Smooth muscle cell (in vitro differentiated cells): ENCODE results near the gene ITM2C. TPM values are rescaled to one million over a fixed set of nuclear protein-coding genes. Genes with fewer than 3 reads are reported as not detected.

Source experiments
- DNase-seq: peaks from one replicate; lab custom pipeline; 2025; ENCODE audit not compliant: unreplicated experiment; lab: John Stamatoyannopoulos, UW
- H2AFZ ChIP-seq: fragments of 200-600 bp; sonication (generic); 2 replicates; pipeline ENCODE4 v1.6.0; 2016; ENCODE audit warnings: antibody characterized with exemption, low read depth, mild to moderate bottlenecking
- H3F3A ChIP-seq: fragments of 200-600 bp; sonication (generic); 2 replicates; pipeline ENCODE4 v1.6.0; 2017; ENCODE audit warnings: antibody characterized with exemption, low read depth
- H3K27ac ChIP-seq: fragments of 200-600 bp; sonication (generic); 2 replicates; pipeline ENCODE4 v1.5.1; 2016; ENCODE audit warnings: low read depth, mild to moderate bottlenecking
- H3K27me3 ChIP-seq: fragments of 200-600 bp; sonication (generic); 2 replicates; pipeline ENCODE4 v1.6.1; 2016; ENCODE audit warnings: low read depth, mild to moderate bottlenecking
- H3K36me3 ChIP-seq: fragments of 200-600 bp; sonication (generic); 2 replicates; pipeline ENCODE4 v1.5.1; 2016; ENCODE audit warnings: low read depth
- H3K4me1 ChIP-seq: fragments of 200-600 bp; sonication (generic); 2 replicates; pipeline ENCODE4 v1.5.1; 2016; ENCODE audit warnings: low read depth
- H3K4me2 ChIP-seq: fragments of 200-600 bp; sonication (generic); 2 replicates; pipeline ENCODE4 v1.6.0; 2016; ENCODE audit warnings: mild to moderate bottlenecking
- H3K4me3 ChIP-seq: fragments of 200-600 bp; sonication (generic); 2 replicates; pipeline ENCODE4 v1.5.1; 2016; ENCODE audit warnings: mild to moderate bottlenecking
- H3K79me2 ChIP-seq: fragments of 200-600 bp; sonication (generic); 2 replicates; pipeline ENCODE4 v1.6.0; 2016; ENCODE audit warnings: low read depth, mild to moderate bottlenecking
- H3K9ac ChIP-seq: fragments of 200-600 bp; sonication (generic); 2 replicates; pipeline ENCODE4 v1.6.0; 2016; ENCODE audit warnings: low read depth
- H3K9me3 ChIP-seq: fragments of 200-600 bp; sonication (generic); replicated peaks from 2 replicates; pipeline ENCODE4 v1.5.1; 2016; ENCODE audit warnings: low read depth
- H4K20me1 ChIP-seq: fragments of 200-600 bp; sonication (generic); 2 replicates; pipeline ENCODE4 v1.6.0; 2016; ENCODE audit warnings: low read depth
- WGBS: methylation state at CpG from one replicate; pipeline ENCODE4 v1.1.7; 2016; ENCODE audit warnings: low lambda C conversion rate; 5-methylcytosine and 5-hydroxymethylcytosine counted together
- polyA plus RNA-seq: library from polyadenylated mRNA; unstranded; fragments of >200 nt; fragmentation: Nextera tagmentation; extraction: Ambion mirVana; gene quantifications from 2 replicates; pipeline ENCODE4 v1.2.1, GENCODE V29; 2016
- total RNA-seq: library from RNA; depleted of rRNA; stranded (reverse); fragments of >200 nt; gene quantifications from 2 replicates; pipeline ENCODE4 v1.2.3, GENCODE V29; 2014
- TF ChIP-seq, protein P1 (sequence below): fragments of 200-600 bp; sonication (generic); IDR thresholded peaks from 2 replicates; pipeline ENCODE4 v1.5.1; 2017; ENCODE audit warnings: borderline replicate concordance, mild to moderate bottlenecking, antibody characterized with exemption; ENCODE audit not compliant: insufficient read depth, poor library complexity, severe bottlenecking

Gene ITM2C
- total and polyA plus RNA-seq, 2 experiments from 2014 or later = 344 to 600 TPM

DNA sequence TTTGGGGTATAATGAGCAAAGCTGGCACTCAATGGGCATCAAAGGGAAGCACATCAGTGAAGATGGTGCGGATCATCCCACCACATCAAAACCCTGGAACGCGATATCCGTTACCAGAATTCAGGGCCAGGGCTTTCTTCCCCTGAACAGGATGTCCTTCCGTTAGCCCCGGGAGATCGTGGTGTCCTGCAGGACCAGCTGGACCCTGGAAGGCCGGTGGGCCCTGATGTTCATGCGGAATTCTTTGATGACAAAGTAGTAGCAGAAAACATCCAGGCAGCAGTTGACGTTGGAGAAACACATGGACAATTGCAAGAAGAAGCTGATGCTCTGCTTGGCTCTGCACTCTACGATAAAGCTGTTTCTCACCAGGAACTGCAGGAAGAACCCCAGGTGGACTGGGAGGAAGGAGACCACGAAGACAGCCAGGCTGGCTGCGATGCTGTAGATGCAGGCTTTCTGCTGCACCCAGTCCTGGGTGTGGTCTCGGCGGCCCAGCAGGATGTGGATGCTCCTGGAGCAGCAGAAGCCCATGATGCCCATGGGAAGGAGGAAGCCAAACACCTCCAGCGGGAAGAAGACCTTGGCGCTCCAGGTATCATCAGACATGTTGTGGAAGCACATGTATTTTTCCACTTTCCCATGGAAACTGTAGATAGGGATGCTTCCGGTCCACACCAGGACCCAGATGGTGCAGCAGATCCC is 45.3 kb downstream of the ITM2C start:
- 94% methylated on average over 18 of the region's 18 CpGs for WGBS

DNA sequence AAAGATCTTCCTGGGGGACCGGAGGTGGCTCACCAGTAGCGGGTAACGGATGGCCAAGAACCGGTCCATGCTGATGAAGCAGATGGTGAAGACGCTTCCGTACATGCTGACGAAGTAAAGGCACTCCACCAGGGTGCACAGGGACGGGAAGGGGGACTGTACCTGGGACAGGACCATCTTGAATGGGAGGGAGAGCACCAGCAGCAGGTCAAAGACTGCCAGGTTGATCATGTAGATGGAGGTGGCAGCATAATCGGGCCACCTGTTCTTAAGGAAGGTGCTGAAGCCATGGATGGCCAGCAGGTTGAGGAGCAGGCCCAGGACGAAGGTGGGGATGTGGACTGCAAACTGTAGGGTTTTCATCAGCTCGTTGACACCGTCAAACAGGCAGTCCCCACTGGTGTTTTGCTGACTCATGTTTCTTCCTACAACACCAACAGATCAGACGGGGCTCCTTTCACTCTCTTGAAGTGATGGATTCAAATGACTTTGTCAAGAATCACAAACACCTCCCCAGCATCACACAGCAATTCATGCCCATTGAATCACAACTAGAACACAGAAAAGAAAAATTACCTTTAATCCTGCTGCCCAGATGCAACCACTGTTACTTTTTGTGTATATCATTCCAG is 45.9 kb downstream of the ITM2C start:
- Histone ChIP-seq H3K27me3 (no peaks in the 10 kb centered on the region), H2AFZ (no peak overlapping the region), H3K9ac (no peak overlapping the region), H3F3A (peaks cover 5% of the 10 kb centered on the region), H3K9me3 (no peaks in the 10 kb centered on the region), H3K36me3 (no peaks in the 10 kb centered on the region), H3K4me1 (peaks cover 4% of the 10 kb centered on the region), H3K27ac (no peak overlapping the region), H4K20me1 (no peaks in the 10 kb centered on the region), H3K4me2 (no peak overlapping the region), H3K4me3 (no peak overlapping the region), H3K79me2 (no peaks in the 10 kb centered on the region)
- TF ChIP-seq, protein P1, sequence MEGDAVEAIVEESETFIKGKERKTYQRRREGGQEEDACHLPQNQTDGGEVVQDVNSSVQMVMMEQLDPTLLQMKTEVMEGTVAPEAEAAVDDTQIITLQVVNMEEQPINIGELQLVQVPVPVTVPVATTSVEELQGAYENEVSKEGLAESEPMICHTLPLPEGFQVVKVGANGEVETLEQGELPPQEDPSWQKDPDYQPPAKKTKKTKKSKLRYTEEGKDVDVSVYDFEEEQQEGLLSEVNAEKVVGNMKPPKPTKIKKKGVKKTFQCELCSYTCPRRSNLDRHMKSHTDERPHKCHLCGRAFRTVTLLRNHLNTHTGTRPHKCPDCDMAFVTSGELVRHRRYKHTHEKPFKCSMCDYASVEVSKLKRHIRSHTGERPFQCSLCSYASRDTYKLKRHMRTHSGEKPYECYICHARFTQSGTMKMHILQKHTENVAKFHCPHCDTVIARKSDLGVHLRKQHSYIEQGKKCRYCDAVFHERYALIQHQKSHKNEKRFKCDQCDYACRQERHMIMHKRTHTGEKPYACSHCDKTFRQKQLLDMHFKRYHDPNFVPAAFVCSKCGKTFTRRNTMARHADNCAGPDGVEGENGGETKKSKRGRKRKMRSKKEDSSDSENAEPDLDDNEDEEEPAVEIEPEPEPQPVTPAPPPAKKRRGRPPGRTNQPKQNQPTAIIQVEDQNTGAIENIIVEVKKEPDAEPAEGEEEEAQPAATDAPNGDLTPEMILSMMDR = no peak
- DNase-seq = no peak
- 92% methylated on average over 13 of the region's 13 CpGs for WGBS

More for the DNA sequence above, 45.3 kb downstream of the ITM2C start:
- H3K4me3 ChIP-seq = no peak overlapping the region
- H3K36me3 ChIP-seq = no peaks in the 10 kb centered on the region
- peaks cover 6% of the 10 kb centered on the region for H3F3A ChIP-seq
- H3K27me3 ChIP-seq = no peaks in the 10 kb centered on the region
- TF ChIP-seq, protein P1 = no peak
- H3K4me1 ChIP-seq = peaks cover 6% of the 10 kb centered on the region
- no peaks in the 10 kb centered on the region for H4K20me1 ChIP-seq
- no peaks in the 10 kb centered on the region for H3K79me2 ChIP-seq
- no peak overlapping the region for H3K9ac ChIP-seq
- no peak for DNase-seq
- no peak overlapping the region for H2AFZ ChIP-seq
- H3K9me3 ChIP-seq = no peaks in the 10 kb centered on the region
- no peak overlapping the region for H3K27ac ChIP-seq
- no peak overlapping the region for H3K4me2 ChIP-seq

DNA sequence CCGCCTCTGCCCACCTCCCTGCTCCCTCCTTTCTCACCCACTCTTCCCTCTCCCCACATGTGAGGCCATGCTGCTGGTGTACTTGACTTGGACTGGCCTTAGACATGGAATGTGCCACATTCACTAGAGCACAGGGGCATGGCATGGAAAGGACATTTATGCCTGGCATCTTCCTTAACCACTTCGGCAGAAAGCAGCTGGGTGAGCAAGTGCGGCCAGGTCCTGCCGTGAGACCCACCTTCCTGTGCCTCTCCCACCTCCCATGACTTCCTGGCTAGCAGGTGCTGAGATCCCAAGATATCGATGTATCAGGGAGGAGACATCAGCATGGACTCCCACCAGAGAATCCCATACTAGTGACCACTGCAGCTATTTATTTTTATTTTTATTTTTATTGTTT is 47.3 kb downstream of the ITM2C start:
- TF ChIP-seq, protein P1 = no peak
- H3F3A ChIP-seq = no peaks in the 10 kb centered on the region
- no peaks in the 10 kb centered on the region for H3K36me3 ChIP-seq
- H2AFZ ChIP-seq = no peak overlapping the region
- H3K4me3 ChIP-seq = no peak overlapping the region
- H4K20me1 ChIP-seq = no peaks in the 10 kb centered on the region
- H3K27ac ChIP-seq = no peak overlapping the region
- no peaks in the 10 kb centered on the region for H3K9me3 ChIP-seq
- no peak for DNase-seq
- H3K9ac ChIP-seq = no peak overlapping the region
- H3K4me2 ChIP-seq = no peak overlapping the region
- no peaks in the 10 kb centered on the region for H3K27me3 ChIP-seq
- 88% methylated on average over 5 of the region's 5 CpGs for WGBS
- no peaks in the 10 kb centered on the region for H3K4me1 ChIP-seq
- H3K79me2 ChIP-seq = no peaks in the 10 kb centered on the region

DNA sequence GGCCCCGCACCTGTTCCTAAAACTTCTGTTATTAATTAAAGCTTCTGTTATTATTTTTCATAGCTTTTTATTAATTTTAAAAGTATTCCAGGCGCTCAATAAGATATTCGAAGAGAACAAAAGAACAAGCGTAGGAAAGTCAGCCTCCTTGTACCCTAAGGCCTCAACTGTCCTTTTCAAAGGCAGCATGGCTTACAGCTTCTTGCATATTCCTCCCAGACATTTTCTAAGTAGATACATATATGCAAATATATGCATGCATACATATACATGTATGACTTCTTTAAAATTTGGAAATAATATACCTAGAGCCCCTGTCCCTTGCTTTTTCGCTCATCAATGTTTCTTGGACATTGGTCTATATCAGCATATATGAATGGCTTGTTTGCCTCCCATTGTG is 48.0 kb downstream of the ITM2C start:
- Histone ChIP-seq H4K20me1 (no peaks in the 10 kb centered on the region), H3K27ac (no peak overlapping the region), H3K79me2 (no peaks in the 10 kb centered on the region), H3K4me1 (no peaks in the 10 kb centered on the region), H3K27me3 (no peaks in the 10 kb centered on the region), H3K4me2 (no peak overlapping the region), H3K36me3 (no peaks in the 10 kb centered on the region), H3F3A (no peaks in the 10 kb centered on the region), H3K4me3 (no peak overlapping the region), H3K9ac (no peak overlapping the region), H3K9me3 (no peaks in the 10 kb centered on the region), H2AFZ (no peak overlapping the region)
- TF ChIP-seq, protein P1 = no peak
- DNase-seq = no peak
- 79% methylated on average over 5 of the region's 5 CpGs for WGBS
